ENCODE data around the gene DHRS11.
"Not testable (repeated sequence)": the region's sequence is repeated elsewhere in the genome, so short reads cannot be mapped to it uniquely, and the experiment has no call there.

The DHRS11 gene

DNA sequence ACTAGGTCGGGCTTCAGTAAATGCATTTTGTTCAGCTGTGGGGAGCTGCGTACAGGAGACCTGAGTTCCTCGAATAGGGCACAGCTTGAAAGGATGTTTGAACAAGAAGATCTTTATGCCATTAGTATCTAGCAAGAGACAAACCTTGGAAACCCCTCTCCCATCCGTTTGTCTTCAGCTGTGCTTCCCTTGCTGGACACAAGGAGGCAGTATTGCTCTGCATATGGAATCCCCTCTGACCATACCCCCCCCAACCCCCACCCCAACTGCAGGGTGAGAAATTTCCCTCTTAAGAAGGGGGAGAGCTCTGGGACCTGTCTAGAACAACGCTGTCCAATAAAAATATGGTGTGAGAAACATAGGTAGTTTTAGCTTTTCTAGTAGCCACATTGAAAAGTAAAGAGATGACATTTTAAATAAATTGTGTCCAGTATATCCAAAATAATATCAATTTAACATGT lies 11.3 kb downstream of the DHRS11 start:
- Histone ChIP-seq H3K27me3 (ENCODE audit: control insufficient read depth in 1 of 2, insufficient read depth in 2 of 2, low read length in 2 of 2) (no peaks in the 10 kb centered on the region), H3K27ac (ENCODE audit: low read length) (no peak overlapping the region), H3K9me3 (ENCODE audit: control insufficient read depth in 2 of 2, low read length in 2 of 2) (no peaks in the 10 kb centered on the region), H3K4me1 (ENCODE audit: control insufficient read depth, insufficient read depth, low read length) (peaks cover 22% of the 10 kb centered on the region), H3K36me3 (ENCODE audit: control insufficient read depth in 2 of 2, insufficient read depth in 2 of 2, low read length in 2 of 2) (peaks cover 0 to 2% of the 10 kb centered on the region in 2 donors), H3K9ac (ENCODE audit: low read length in 2 of 2) (peak overlapping the region in 1 of 2 donors; percentile 59), H3K4me3 (ENCODE audit: low read length in 2 of 2) (peak overlapping the region; percentile 65 to 96)

DNA sequence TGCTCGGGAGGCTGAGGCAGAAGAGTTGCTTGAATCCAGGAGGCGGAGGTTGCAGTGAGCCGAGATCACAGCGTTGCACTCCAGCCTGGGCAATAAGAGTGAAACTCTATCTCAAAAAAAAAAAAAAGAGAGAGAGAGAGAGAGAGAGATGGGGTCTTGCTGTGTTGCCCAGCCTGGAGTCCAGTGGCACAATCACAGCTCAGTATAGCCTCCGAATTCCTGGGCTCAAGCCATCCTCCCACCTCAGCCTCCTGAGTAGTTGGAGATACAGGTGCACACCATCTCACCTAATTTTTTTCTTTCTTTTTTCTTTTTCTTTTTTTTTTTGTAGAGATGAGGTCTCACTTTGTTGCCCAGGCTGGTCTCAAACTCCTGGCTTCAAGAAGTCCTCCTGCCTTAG lies 13.3 kb downstream of the DHRS11 start:
- not testable (repeated sequence) for H3K4me3 ChIP-seq (ENCODE audit: low read length in 2 of 2); H3K36me3 ChIP-seq (ENCODE audit: control insufficient read depth in 2 of 2, insufficient read depth in 2 of 2, low read length in 2 of 2); H3K27me3 ChIP-seq (ENCODE audit: control insufficient read depth in 1 of 2, insufficient read depth in 2 of 2, low read length in 2 of 2); H3K27ac ChIP-seq (ENCODE audit: low read length); H3K9me3 ChIP-seq (ENCODE audit: control insufficient read depth in 2 of 2, low read length in 2 of 2); H3K9ac ChIP-seq (ENCODE audit: low read length in 2 of 2)
- peaks cover 22% of the 10 kb centered on the region for H3K4me1 ChIP-seq (ENCODE audit: control insufficient read depth, insufficient read depth, low read length)

DNA sequence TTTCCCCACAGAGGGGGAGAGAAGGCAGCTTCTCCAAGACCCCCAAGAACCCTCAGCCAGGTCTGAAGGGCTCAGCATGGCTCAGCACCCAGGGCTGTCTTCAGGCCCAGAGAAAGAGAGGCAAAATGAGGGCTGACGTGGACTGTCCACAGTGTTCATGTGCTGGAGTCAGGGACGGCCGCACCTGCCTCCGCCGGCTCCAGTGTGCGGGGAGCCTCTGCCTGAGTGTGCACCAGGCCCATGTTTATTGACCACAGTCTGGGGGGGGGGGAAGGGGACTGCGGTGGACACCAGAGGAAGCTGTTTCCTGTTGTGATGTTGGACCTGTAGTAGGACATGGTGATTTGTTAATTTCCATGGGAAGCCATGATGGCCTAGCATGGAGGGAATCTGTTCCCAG lies 16.6 kb downstream of the DHRS11 start:
- Histone ChIP-seq H3K36me3 (ENCODE audit: control insufficient read depth in 2 of 2, insufficient read depth in 2 of 2, low read length in 2 of 2) (peaks cover 0 to 2% of the 10 kb centered on the region in 2 donors), H3K9ac (ENCODE audit: low read length in 2 of 2) (no peak overlapping the region), H3K4me3 (ENCODE audit: low read length in 2 of 2) (no peak overlapping the region), H3K27me3 (ENCODE audit: control insufficient read depth in 1 of 2, insufficient read depth in 2 of 2, low read length in 2 of 2) (peaks cover 0 to under 1% of the 10 kb centered on the region in 2 donors), H3K4me1 (ENCODE audit: control insufficient read depth, insufficient read depth, low read length) (no peaks in the 10 kb centered on the region), H3K9me3 (ENCODE audit: control insufficient read depth in 2 of 2, low read length in 2 of 2) (no peaks in the 10 kb centered on the region), H3K27ac (ENCODE audit: low read length) (no peak overlapping the region)

DNA sequence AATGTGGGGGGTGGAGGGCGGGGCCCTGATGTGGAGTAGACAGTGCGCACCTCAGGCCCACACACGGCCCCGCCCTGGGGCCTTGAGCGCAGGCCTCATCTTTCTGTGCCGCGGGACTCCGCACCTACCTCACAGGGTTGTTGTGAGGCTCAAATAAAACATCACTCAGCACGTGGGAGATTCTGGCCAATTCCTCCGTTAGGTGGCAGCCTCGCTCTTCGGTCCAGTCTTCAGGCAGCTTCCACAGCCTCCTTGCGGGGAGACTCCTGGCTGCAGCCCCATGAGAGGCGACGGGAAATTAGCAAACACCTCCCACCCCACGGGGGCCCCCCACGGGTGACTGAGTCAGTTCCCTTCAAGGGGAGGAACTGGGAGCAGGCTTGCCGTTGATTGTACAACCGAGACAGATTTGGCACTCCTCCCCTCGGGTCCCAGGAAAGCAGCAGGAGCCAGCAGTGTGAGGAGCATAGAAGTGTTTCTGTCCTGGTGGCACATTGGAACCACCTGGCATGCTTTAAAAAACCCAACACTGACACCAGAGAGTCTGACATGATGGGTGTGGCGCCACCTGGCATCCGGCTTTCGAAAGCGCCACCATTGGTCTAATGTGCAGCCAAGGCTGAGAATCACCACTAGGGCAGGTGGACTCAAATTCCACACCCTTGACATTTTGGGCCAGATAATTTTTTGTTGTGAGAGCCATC lies 17.3 kb downstream of the DHRS11 start:
- no peaks in the 10 kb centered on the region for H3K4me1 ChIP-seq (ENCODE audit: control insufficient read depth, insufficient read depth, low read length)
- peaks cover 0 to 2% of the 10 kb centered on the region in 2 donors for H3K36me3 ChIP-seq (ENCODE audit: control insufficient read depth in 2 of 2, insufficient read depth in 2 of 2, low read length in 2 of 2)
- no peak overlapping the region for H3K27ac ChIP-seq (ENCODE audit: low read length)
- H3K9ac ChIP-seq (ENCODE audit: low read length in 2 of 2): no peak overlapping the region
- peak overlapping the region in 1 of 2 donors; percentile 29 for H3K4me3 ChIP-seq (ENCODE audit: low read length in 2 of 2)
- peaks cover 0 to 7% of the 10 kb centered on the region in 2 donors for H3K27me3 ChIP-seq (ENCODE audit: control insufficient read depth in 1 of 2, insufficient read depth in 2 of 2, low read length in 2 of 2)
- no peaks in the 10 kb centered on the region for H3K9me3 ChIP-seq (ENCODE audit: control insufficient read depth in 2 of 2, low read length in 2 of 2)

DNA sequence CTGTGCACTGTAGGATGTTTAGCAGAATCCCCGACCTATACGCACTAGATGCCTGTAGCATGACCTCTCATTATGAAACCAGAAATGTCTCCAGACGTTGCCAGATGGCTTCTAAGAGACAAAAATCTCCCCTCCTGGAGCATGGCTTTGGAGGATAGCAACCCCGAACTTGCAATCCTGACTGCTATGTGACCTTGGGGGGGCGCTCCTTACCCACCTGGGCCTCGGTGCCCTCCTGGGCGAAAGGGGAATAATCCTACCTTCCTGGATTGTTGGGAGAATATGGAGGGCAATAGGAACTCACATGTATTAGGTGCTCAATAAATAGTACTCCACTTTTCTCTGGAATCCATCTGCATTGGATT lies 17.8 kb downstream of the DHRS11 start:
- Histone ChIP-seq H3K27ac (ENCODE audit: low read length) (no peak overlapping the region), H3K9me3 (ENCODE audit: control insufficient read depth in 2 of 2, low read length in 2 of 2) (no peaks in the 10 kb centered on the region), H3K27me3 (ENCODE audit: control insufficient read depth in 1 of 2, insufficient read depth in 2 of 2, low read length in 2 of 2) (peaks cover 0 to 12% of the 10 kb centered on the region in 2 donors), H3K9ac (ENCODE audit: low read length in 2 of 2) (no peak overlapping the region), H3K4me3 (ENCODE audit: low read length in 2 of 2) (no peak overlapping the region), H3K36me3 (ENCODE audit: control insufficient read depth in 2 of 2, insufficient read depth in 2 of 2, low read length in 2 of 2) (peaks cover 0 to 2% of the 10 kb centered on the region in 2 donors), H3K4me1 (ENCODE audit: control insufficient read depth, insufficient read depth, low read length) (no peaks in the 10 kb centered on the region)

DNA sequence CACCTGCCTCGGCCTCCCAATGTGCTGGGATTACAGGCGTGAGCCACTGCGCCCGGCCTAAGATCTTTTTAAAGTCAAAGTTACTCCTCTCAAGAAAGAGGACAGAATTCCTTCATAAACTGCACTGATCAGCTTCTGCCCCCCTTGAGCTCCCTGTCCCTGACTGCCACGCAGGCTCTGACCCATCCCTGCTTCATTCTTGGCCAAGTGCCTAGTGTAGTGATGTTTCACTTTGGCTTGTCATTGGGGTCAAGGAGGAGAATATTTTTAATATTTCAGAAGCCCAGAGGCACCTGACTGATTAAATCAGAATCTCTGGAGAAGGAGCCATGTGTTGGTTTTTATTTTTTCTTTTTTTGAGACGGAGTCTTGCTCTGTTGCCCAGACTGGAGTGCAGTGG lies 18.8 kb downstream of the DHRS11 start:
- peaks cover 0 to 17% of the 10 kb centered on the region in 2 donors for H3K27me3 ChIP-seq (ENCODE audit: control insufficient read depth in 1 of 2, insufficient read depth in 2 of 2, low read length in 2 of 2)
- no peak overlapping the region for H3K9ac ChIP-seq (ENCODE audit: low read length in 2 of 2)
- H3K9me3 ChIP-seq (ENCODE audit: control insufficient read depth in 2 of 2, low read length in 2 of 2): no peaks in the 10 kb centered on the region
- H3K36me3 ChIP-seq (ENCODE audit: control insufficient read depth in 2 of 2, insufficient read depth in 2 of 2, low read length in 2 of 2): peaks cover 0 to 2% of the 10 kb centered on the region in 2 donors
- H3K4me3 ChIP-seq (ENCODE audit: low read length in 2 of 2): no peak overlapping the region
- no peaks in the 10 kb centered on the region for H3K4me1 ChIP-seq (ENCODE audit: control insufficient read depth, insufficient read depth, low read length)
- no peak overlapping the region for H3K27ac ChIP-seq (ENCODE audit: low read length)

DNA sequence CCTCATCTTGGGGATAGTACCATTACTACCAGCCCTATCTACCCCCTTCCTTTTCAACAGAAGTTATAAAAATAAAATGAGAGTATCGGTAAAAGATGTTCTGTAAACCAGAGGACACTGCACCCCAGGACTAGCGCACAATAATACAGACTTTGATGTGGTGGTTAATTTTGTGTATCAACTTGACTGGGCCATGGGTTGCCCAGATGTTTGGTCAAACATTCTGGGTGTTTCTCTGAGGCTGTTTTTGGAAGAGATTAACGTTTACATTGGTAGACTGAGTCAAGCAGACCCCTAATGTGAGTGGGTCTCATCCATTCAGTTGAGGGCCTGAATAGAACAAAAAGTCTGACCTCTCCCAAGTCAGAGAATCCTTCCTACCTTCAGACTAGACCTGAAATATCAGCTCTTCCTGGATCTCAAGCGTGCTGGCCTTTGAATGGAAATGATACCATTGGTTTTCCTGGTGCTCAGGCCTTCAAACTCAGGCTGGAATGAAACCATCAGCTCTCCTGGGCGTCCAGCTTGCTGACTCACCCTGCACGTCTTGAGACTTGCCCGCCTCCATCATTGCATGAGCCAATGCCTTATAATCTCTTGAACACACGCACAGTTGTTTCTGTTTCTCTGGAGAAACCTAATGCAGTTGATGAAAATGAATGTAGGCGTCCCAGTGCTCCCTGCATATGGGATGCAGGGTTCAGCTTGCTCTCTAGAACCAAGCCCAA lies 19.8 kb downstream of the DHRS11 start:
- H3K36me3 ChIP-seq (ENCODE audit: control insufficient read depth in 2 of 2, insufficient read depth in 2 of 2, low read length in 2 of 2): peaks cover 0 to 2% of the 10 kb centered on the region in 2 donors
- no peak overlapping the region for H3K4me3 ChIP-seq (ENCODE audit: low read length in 2 of 2)
- no peaks in the 10 kb centered on the region for H3K9me3 ChIP-seq (ENCODE audit: control insufficient read depth in 2 of 2, low read length in 2 of 2)
- H3K27ac ChIP-seq (ENCODE audit: low read length): no peak overlapping the region
- H3K4me1 ChIP-seq (ENCODE audit: control insufficient read depth, insufficient read depth, low read length): no peaks in the 10 kb centered on the region
- peaks cover 4 to 22% of the 10 kb centered on the region in 2 donors for H3K27me3 ChIP-seq (ENCODE audit: control insufficient read depth in 1 of 2, insufficient read depth in 2 of 2, low read length in 2 of 2)
- H3K9ac ChIP-seq (ENCODE audit: low read length in 2 of 2): no peak overlapping the region

DNA sequence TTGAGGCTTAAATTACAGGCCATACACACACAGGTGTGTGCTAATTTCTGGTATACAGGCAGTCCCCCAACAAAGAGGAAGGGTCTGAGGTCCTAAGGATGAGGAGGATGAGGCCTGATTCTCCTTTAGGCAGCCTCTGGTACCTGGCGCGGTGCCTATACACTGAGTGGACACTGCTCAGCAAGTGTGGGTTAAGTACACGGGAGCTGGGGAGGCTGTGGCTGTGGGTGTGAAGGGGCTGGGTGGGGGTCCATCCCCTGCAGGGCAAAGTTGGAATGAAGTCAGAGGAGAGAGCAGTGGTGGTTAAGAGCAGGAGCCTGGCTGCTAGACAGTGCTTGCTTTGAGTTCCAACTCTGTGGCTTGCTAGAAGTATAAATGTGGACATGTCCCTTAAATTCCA lies 20.6 kb downstream of the DHRS11 start:
- no peaks in the 10 kb centered on the region for H3K4me1 ChIP-seq (ENCODE audit: control insufficient read depth, insufficient read depth, low read length)

DNA sequence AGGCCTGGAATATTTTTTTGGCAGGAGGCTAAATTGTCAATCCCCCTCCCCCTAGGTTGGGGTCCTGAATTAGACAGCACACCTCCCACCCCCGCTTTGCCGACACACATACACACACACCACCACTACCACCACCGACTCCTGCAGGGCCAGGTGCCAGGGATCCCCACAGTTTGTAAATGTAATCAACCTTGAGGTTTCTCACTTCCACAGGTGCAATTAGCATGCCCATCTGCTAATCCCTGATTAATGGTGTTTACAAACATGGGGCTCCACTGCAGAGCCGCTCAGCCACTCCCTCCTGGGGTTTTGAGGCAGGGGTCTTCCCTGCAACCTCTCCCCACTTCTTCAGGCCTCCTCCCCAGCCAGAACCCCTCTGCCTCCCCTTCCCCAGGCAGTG lies 21.5 kb downstream of the DHRS11 start:
- no peak overlapping the region for H3K4me3 ChIP-seq (ENCODE audit: low read length in 2 of 2)
- H3K9ac ChIP-seq (ENCODE audit: low read length in 2 of 2): no peak overlapping the region
- peaks cover 14 to 27% of the 10 kb centered on the region in 2 donors for H3K27me3 ChIP-seq (ENCODE audit: control insufficient read depth in 1 of 2, insufficient read depth in 2 of 2, low read length in 2 of 2)
- H3K36me3 ChIP-seq (ENCODE audit: control insufficient read depth in 2 of 2, insufficient read depth in 2 of 2, low read length in 2 of 2): no peaks in the 10 kb centered on the region
- no peak overlapping the region for H3K27ac ChIP-seq (ENCODE audit: low read length)
- H3K9me3 ChIP-seq (ENCODE audit: control insufficient read depth in 2 of 2, low read length in 2 of 2): no peaks in the 10 kb centered on the region
- H3K4me1 ChIP-seq (ENCODE audit: control insufficient read depth, insufficient read depth, low read length): no peaks in the 10 kb centered on the region

More for the DNA sequence above, 20.6 kb downstream of the DHRS11 start:
- Histone ChIP-seq H3K27me3 (ENCODE audit: control insufficient read depth in 1 of 2, insufficient read depth in 2 of 2, low read length in 2 of 2) (peaks cover 10 to 23% of the 10 kb centered on the region in 2 donors), H3K27ac (ENCODE audit: low read length) (no peak overlapping the region), H3K36me3 (ENCODE audit: control insufficient read depth in 2 of 2, insufficient read depth in 2 of 2, low read length in 2 of 2) (peaks cover 0 to 2% of the 10 kb centered on the region in 2 donors), H3K4me3 (ENCODE audit: low read length in 2 of 2) (no peak overlapping the region), H3K9ac (ENCODE audit: low read length in 2 of 2) (no peak overlapping the region), H3K9me3 (ENCODE audit: control insufficient read depth in 2 of 2, low read length in 2 of 2) (no peaks in the 10 kb centered on the region)

DNA sequence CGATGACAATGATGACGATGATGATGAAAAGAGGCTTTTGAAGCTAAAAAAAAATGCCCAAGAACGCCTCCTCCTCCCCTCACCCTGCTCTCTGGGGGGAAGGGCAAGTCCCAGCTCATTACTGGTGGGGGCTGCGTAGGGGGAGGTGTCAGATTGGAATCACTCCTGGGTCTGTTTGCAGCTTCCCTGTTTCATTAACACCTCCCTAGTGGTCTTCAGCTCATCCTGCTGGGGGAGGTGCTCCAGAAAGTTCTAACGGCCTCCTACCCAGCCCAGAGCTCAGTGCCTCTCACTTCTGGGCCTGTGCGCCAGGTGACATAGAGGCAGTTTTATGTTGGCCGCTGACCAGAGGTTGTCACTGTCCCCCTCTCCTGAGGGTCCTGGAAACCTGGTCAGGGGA lies 22.4 kb downstream of the DHRS11 start:
- H3K27me3 ChIP-seq (ENCODE audit: control insufficient read depth in 1 of 2, insufficient read depth in 2 of 2, low read length in 2 of 2): peaks cover 14 to 30% of the 10 kb centered on the region in 2 donors
- H3K4me3 ChIP-seq (ENCODE audit: low read length in 2 of 2): no peak overlapping the region
- no peaks in the 10 kb centered on the region for H3K36me3 ChIP-seq (ENCODE audit: control insufficient read depth in 2 of 2, insufficient read depth in 2 of 2, low read length in 2 of 2)
- no peak overlapping the region for H3K27ac ChIP-seq (ENCODE audit: low read length)
- no peaks in the 10 kb centered on the region for H3K9me3 ChIP-seq (ENCODE audit: control insufficient read depth in 2 of 2, low read length in 2 of 2)
- H3K4me1 ChIP-seq (ENCODE audit: control insufficient read depth, insufficient read depth, low read length): no peaks in the 10 kb centered on the region
- no peak overlapping the region for H3K9ac ChIP-seq (ENCODE audit: low read length in 2 of 2)

DNA sequence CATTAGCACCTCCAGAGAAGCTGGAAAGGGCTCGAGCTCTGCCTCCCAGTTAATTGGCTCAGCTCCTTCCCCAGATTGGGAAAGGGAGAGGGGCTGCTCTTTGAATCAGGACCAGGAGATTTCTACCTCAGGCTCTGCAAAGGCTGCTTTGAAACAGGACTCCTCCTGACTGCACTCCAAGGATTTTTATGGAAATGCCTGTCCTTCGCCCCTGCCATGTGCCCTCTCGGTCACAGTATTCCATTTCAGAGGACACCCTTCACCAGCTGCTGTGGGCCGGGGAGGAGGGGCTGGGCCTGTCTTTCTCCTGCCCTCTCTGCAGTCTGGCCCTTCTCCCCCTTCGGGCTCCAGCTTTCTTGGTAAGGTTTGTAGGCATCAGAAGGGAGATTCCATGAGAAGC lies 23.3 kb downstream of the DHRS11 start:
- Histone ChIP-seq H3K9ac (ENCODE audit: low read length in 2 of 2) (no peak overlapping the region), H3K27me3 (ENCODE audit: control insufficient read depth in 1 of 2, insufficient read depth in 2 of 2, low read length in 2 of 2) (peaks cover 14 to 30% of the 10 kb centered on the region in 2 donors), H3K4me1 (ENCODE audit: control insufficient read depth, insufficient read depth, low read length) (no peaks in the 10 kb centered on the region), H3K36me3 (ENCODE audit: control insufficient read depth in 2 of 2, insufficient read depth in 2 of 2, low read length in 2 of 2) (no peaks in the 10 kb centered on the region), H3K4me3 (ENCODE audit: low read length in 2 of 2) (no peak overlapping the region), H3K9me3 (ENCODE audit: control insufficient read depth in 2 of 2, low read length in 2 of 2) (no peaks in the 10 kb centered on the region), H3K27ac (ENCODE audit: low read length) (no peak overlapping the region)
